ENCODE data around the gene RMC1. TPM values are rescaled to one million over a fixed set of nuclear protein-coding genes. Genes with fewer than 3 reads are reported as not detected.
A peak's percentile ranks its signal among the peaks of the same experiment; 100 is the strongest.

The RMC1 gene
- total RNA-seq, 2 experiments from 2014 or later = 28.7 to 29.8 TPM

- no peak overlapping the region for H3K4me3 Mint-ChIP-seq
- H3K27ac Mint-ChIP-seq = peak overlapping the region; percentile 60
- H3K27me3 Mint-ChIP-seq = no peaks in the 10 kb centered on the region
- peak; percentile 86 for DNase-seq
- ChIA-PET CTCF (interaction anchor here (0.7 to 3.5 kb wide), 29 partner anchors 8 to 492 kb away, joined by 3 to 40 read pairs (median 4); partner anchors contain the start of genes NPC1, RIOK3 and RMC1), POLR2A (interaction anchor here (0.6 kb wide), 1 partner anchor 110 kb away, joined by 3 read pairs; no protein-coding TSS in a partner anchor)
- peak; percentile 98 for ATAC-seq
- H3K4me1 Mint-ChIP-seq = peaks cover 9% of the 10 kb centered on the region
- peaks cover 44% of the 10 kb centered on the region for H3K36me3 Mint-ChIP-seq (ENCODE audit: low read depth)
- H3K9me3 Mint-ChIP-seq (ENCODE audit: low read depth) = no peaks in the 10 kb centered on the region
- intact Hi-C loops (cut with DNase I, micrococcal nuclease) = loop anchor here (1.0 to 10.0 kb wide), 4 partner anchors 71 to 297 kb away; no protein-coding TSS in a partner anchor
Observed at GRCh38 chr18:23515911-23516546, 12.7 kb downstream of the RMC1 start.

GRCh38 chr18:23519734-23520133, 16.4 kb downstream of the RMC1 start:
- H3K27me3 Mint-ChIP-seq = no peaks in the 10 kb centered on the region
- POLR2A ChIA-PET = interaction anchor here (0.6 kb wide), 1 partner anchor 50 kb away, joined by 4 read pairs; no protein-coding TSS in a partner anchor
- intact Hi-C loops (cut with DNase I, micrococcal nuclease) = loop anchor here (5.0 to 10.0 kb wide), 2 partner anchors 183 to 185 kb away; no protein-coding TSS in a partner anchor
- H3K9me3 Mint-ChIP-seq (ENCODE audit: low read depth) = no peaks in the 10 kb centered on the region
- ATAC-seq (no peak), DNase-seq (no peak)
- H3K36me3 Mint-ChIP-seq (ENCODE audit: low read depth) = peaks cover 46% of the 10 kb centered on the region
- no peak overlapping the region for H3K4me3 Mint-ChIP-seq
- CTCF ChIA-PET = interaction anchor here (0.7 to 1.4 kb wide), 3 partner anchors 22 to 66 kb away, joined by 3 to 7 read pairs (median 3); no protein-coding TSS in a partner anchor
- H3K27ac Mint-ChIP-seq = no peak overlapping the region
- peaks cover 8% of the 10 kb centered on the region for H3K4me1 Mint-ChIP-seq

- no peak for DNase-seq
- intact Hi-C loops (cut with DNase I, micrococcal nuclease) = no loop called here
- POLR2A ChIA-PET = no interaction called here
- ATAC-seq = no peak
- H3K4me3 Mint-ChIP-seq = no peak overlapping the region
- no peak overlapping the region for H3K27ac Mint-ChIP-seq
- no peaks in the 10 kb centered on the region for H3K9me3 Mint-ChIP-seq (ENCODE audit: low read depth)
- H3K27me3 Mint-ChIP-seq = no peaks in the 10 kb centered on the region
- CTCF ChIA-PET = interaction anchor here (1.2 to 1.4 kb wide), 3 partner anchors 9 to 20 kb away, joined by 4 to 7 read pairs (median 5); no protein-coding TSS in a partner anchor
- H3K4me1 Mint-ChIP-seq = peaks cover 6% of the 10 kb centered on the region
- H3K36me3 Mint-ChIP-seq (ENCODE audit: low read depth) = peaks cover 44% of the 10 kb centered on the region
Observed at GRCh38 chr18:23521271-23521670, 18.0 kb downstream of the RMC1 start.

GRCh38 chr18:23521907-23522306, 18.6 kb downstream of the RMC1 start:
- Mint-ChIP-seq H3K9me3 (ENCODE audit: low read depth) (no peaks in the 10 kb centered on the region), H3K36me3 (ENCODE audit: low read depth) (peaks cover 49% of the 10 kb centered on the region), H3K27ac (no peak overlapping the region), H3K27me3 (no peaks in the 10 kb centered on the region), H3K4me3 (no peak overlapping the region), H3K4me1 (peaks cover 6% of the 10 kb centered on the region)
- DNase-seq = no peak
- intact Hi-C loops (cut with DNase I, micrococcal nuclease) = no loop called here
- ChIA-PET CTCF (interaction anchor here (0.5 kb wide), 1 partner anchor 73 kb away, joined by 3 read pairs; no protein-coding TSS in a partner anchor), POLR2A (no interaction called here)
- no peak for ATAC-seq

- peaks cover 47% of the 10 kb centered on the region for H3K36me3 Mint-ChIP-seq (ENCODE audit: low read depth)
- H3K4me1 Mint-ChIP-seq = peaks cover 6% of the 10 kb centered on the region
- intact Hi-C loops (cut with DNase I, micrococcal nuclease) = no loop called here
- no peaks in the 10 kb centered on the region for H3K9me3 Mint-ChIP-seq (ENCODE audit: low read depth)
- H3K27me3 Mint-ChIP-seq = no peaks in the 10 kb centered on the region
- no peak overlapping the region for H3K4me3 Mint-ChIP-seq
- ChIA-PET POLR2A (no interaction called here), CTCF (interaction anchor here (0.7 to 1.6 kb wide), 4 partner anchors 9 to 17 kb away, joined by 3 to 7 read pairs (median 3); no protein-coding TSS in a partner anchor)
- DNase-seq = no peak
- ATAC-seq = peak; percentile 51
- H3K27ac Mint-ChIP-seq = peak overlapping the region; percentile 1
Observed at GRCh38 chr18:23523429-23524212, 20.3 kb downstream of the RMC1 start.

GRCh38 chr18:23524213-23524707, 20.9 kb downstream of the RMC1 start:
- intact Hi-C loops (cut with DNase I, micrococcal nuclease) = no loop called here
- peaks cover 49% of the 10 kb centered on the region for H3K36me3 Mint-ChIP-seq (ENCODE audit: low read depth)
- ATAC-seq = no peak
- H3K9me3 Mint-ChIP-seq (ENCODE audit: low read depth) = no peaks in the 10 kb centered on the region
- no peaks in the 10 kb centered on the region for H3K27me3 Mint-ChIP-seq
- H3K27ac Mint-ChIP-seq = no peak overlapping the region
- H3K4me1 Mint-ChIP-seq = peaks cover 7% of the 10 kb centered on the region
- CTCF ChIA-PET = interaction anchor here (1.3 kb wide), 1 partner anchor 9 kb away, joined by 3 read pairs; no protein-coding TSS in a partner anchor
- POLR2A ChIA-PET = no interaction called here
- no peak overlapping the region for H3K4me3 Mint-ChIP-seq
- DNase-seq = no peak

- DNase-seq (no peak), ATAC-seq (no peak)
- Mint-ChIP-seq H3K36me3 (ENCODE audit: low read depth) (peaks cover 48% of the 10 kb centered on the region), H3K27me3 (no peaks in the 10 kb centered on the region), H3K27ac (no peak overlapping the region), H3K4me1 (peaks cover 18% of the 10 kb centered on the region), H3K4me3 (no peak overlapping the region), H3K9me3 (ENCODE audit: low read depth) (no peaks in the 10 kb centered on the region)
- intact Hi-C loops (cut with DNase I, micrococcal nuclease) = no loop called here
- ChIA-PET POLR2A (no interaction called here), CTCF (interaction anchor here (1.0 kb wide), 1 partner anchor 11 kb away, joined by 6 read pairs; no protein-coding TSS in a partner anchor)
Observed at GRCh38 chr18:23526501-23527063, 23.3 kb downstream of the RMC1 start.

- peak overlapping the region; percentile 8 for H3K27ac Mint-ChIP-seq
Observed at GRCh38 chr18:23528580-23529472, 25.5 kb downstream of the RMC1 start.

GRCh38 chr18:23529604-23530003, 26.3 kb downstream of the RMC1 start:
- H3K27ac Mint-ChIP-seq = peak overlapping the region; percentile 8
- POLR2A ChIA-PET = interaction anchor here (0.5 kb wide), 1 partner anchor 89 kb away, joined by 10 read pairs; no protein-coding TSS in a partner anchor
- DNase-seq = peak; percentile 15
- H3K36me3 Mint-ChIP-seq (ENCODE audit: low read depth) = peaks cover 45% of the 10 kb centered on the region
- intact Hi-C loops (cut with DNase I, micrococcal nuclease) = no loop called here
- no peaks in the 10 kb centered on the region for H3K9me3 Mint-ChIP-seq (ENCODE audit: low read depth)
- CTCF ChIA-PET = interaction anchor here (0.6 to 1.1 kb wide), 2 partner anchors 14 to 273 kb away, joined by 3 read pairs; no protein-coding TSS in a partner anchor
- no peak overlapping the region for H3K4me3 Mint-ChIP-seq
- peak; percentile 91 for ATAC-seq
- H3K4me1 Mint-ChIP-seq = peaks cover 12% of the 10 kb centered on the region
- H3K27me3 Mint-ChIP-seq = no peaks in the 10 kb centered on the region

More at GRCh38 chr18:23528580-23529472, 25.5 kb downstream of the RMC1 start:
- Mint-ChIP-seq H3K9me3 (ENCODE audit: low read depth) (no peaks in the 10 kb centered on the region), H3K4me1 (peaks cover 14% of the 10 kb centered on the region), H3K27me3 (no peaks in the 10 kb centered on the region), H3K4me3 (no peak overlapping the region), H3K36me3 (ENCODE audit: low read depth) (peaks cover 50% of the 10 kb centered on the region)
- ChIA-PET POLR2A (no interaction called here), CTCF (interaction anchor here (1.0 to 1.7 kb wide), 3 partner anchors 13 to 27 kb away, joined by 3 to 4 read pairs (median 3); no protein-coding TSS in a partner anchor)
- DNase-seq = no peak
- no peak for ATAC-seq
- intact Hi-C loops (cut with DNase I, micrococcal nuclease) = no loop called here

- H3K36me3 Mint-ChIP-seq (ENCODE audit: low read depth) = peaks cover 45% of the 10 kb centered on the region
- ATAC-seq = no peak
- H3K27ac Mint-ChIP-seq = peak overlapping the region; percentile 8
- intact Hi-C loops (cut with DNase I, micrococcal nuclease) = no loop called here
- ChIA-PET POLR2A (interaction anchor here (0.5 to 0.8 kb wide), 2 partner anchors 55 to 88 kb away, joined by 3 to 10 read pairs; no protein-coding TSS in a partner anchor), CTCF (interaction anchor here (0.6 to 1.1 kb wide), 2 partner anchors 14 to 274 kb away, joined by 3 read pairs; no protein-coding TSS in a partner anchor)
- H3K9me3 Mint-ChIP-seq (ENCODE audit: low read depth) = no peaks in the 10 kb centered on the region
- no peak overlapping the region for H3K4me3 Mint-ChIP-seq
- H3K27me3 Mint-ChIP-seq = no peaks in the 10 kb centered on the region
- no peak for DNase-seq
- H3K4me1 Mint-ChIP-seq = peaks cover 12% of the 10 kb centered on the region
Observed at GRCh38 chr18:23530195-23530594, 26.9 kb downstream of the RMC1 start.

Measured in activated CD4-positive, alpha-beta T cell treated with anti-CD3 and anti-CD28 coated beads for 36 hours (primary cell).